Neutrophil (primary cell): ENCODE measurements around the gene MPP1.

ENCODE experiments used
- H3K27ac ChIP-seq: fragments of 200-600 bp; sonication (generic); 2 replicates; pipeline ENCODE4 v1.5.1; 2016; ENCODE audit warnings: mild to moderate bottlenecking, moderate library complexity
- H3K27me3 ChIP-seq: fragments of 200-600 bp; sonication (generic); 2 replicates; pipeline ENCODE4 v1.6.0; 2016; ENCODE audit warnings: mild to moderate bottlenecking
- H3K36me3 ChIP-seq: fragments of 200-600 bp; sonication (generic); 2 replicates; pipeline ENCODE4 v1.5.1; 2017
- H3K4me1 ChIP-seq, 2 experiments: fragments of 200-600 bp in 1 of 2; sonication (generic) in 1 of 2; 1 replicate in 1 of 2; 2 replicates in 1 of 2; pipeline versions ENCODE4 v1.5.1 to v1.6.1; 2013 to 2016; ENCODE audit warnings: low read depth in 1 of 2, low read length in 1 of 2, mild to moderate bottlenecking in 1 of 2, moderate library complexity in 1 of 2; ENCODE audit not compliant: control insufficient read depth in 1 of 2, insufficient read depth in 1 of 2
- H3K4me3 ChIP-seq, 2 experiments: fragments of 200-600 bp in 1 of 2; sonication (generic) in 1 of 2; 1 replicate in 1 of 2; 2 replicates in 1 of 2; pipeline ENCODE4 v1.5.1; 2013 to 2016; ENCODE audit warnings: low read depth in 1 of 2, low read length in 1 of 2, mild to moderate bottlenecking in 1 of 2, moderate library complexity in 1 of 2
- H3K9me3 ChIP-seq: fragments of 200-600 bp; sonication (generic); 2 replicates; pipeline ENCODE4 v1.5.1; 2016
- TF ChIP-seq, protein P1 (sequence below): fragments of 200-600 bp; sonication (generic); IDR thresholded peaks from 2 replicates; pipeline ENCODE4 v1.5.1; 2016; ENCODE audit warnings: antibody characterized with exemption

Gene MPP1

DNA sequence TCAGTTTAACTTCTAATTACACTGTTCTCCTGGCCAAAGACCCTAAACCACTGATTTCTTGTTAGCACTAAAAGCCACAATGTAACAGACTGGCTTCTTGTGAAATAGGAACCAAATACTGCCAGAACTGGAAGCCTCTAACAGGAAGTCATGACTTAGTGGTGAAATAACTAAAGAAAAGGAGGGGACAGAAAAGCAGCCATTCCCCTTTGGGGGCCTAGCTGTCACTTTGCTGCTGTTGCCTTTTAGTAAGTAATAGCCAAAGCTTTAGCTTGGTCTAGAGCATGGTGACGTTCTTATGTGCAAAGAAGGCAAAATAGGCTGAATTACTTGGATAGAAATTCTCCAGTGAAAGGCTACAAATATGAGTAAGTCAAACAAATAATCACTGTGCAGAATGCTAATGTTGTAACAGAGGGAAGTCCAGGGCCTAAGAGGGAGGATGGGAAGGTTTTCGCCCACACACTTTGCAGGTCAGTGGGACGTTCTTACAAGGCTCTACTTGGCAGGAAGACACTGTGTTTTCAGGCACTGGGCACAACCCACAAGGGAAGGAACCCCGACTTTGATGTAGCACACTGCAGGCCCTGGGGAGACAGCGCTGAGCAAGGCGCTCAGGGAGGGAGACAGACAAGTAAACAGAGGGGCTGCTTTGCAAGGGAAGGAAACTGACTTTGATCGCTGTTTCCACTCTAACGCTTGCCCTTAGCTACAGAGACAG lies 71.1 kb downstream of the MPP1 start:
- TF ChIP-seq, protein P1, sequence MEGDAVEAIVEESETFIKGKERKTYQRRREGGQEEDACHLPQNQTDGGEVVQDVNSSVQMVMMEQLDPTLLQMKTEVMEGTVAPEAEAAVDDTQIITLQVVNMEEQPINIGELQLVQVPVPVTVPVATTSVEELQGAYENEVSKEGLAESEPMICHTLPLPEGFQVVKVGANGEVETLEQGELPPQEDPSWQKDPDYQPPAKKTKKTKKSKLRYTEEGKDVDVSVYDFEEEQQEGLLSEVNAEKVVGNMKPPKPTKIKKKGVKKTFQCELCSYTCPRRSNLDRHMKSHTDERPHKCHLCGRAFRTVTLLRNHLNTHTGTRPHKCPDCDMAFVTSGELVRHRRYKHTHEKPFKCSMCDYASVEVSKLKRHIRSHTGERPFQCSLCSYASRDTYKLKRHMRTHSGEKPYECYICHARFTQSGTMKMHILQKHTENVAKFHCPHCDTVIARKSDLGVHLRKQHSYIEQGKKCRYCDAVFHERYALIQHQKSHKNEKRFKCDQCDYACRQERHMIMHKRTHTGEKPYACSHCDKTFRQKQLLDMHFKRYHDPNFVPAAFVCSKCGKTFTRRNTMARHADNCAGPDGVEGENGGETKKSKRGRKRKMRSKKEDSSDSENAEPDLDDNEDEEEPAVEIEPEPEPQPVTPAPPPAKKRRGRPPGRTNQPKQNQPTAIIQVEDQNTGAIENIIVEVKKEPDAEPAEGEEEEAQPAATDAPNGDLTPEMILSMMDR, result no peak
- H3K36me3 ChIP-seq, result no peaks in the 10 kb centered on the region
- no peaks in the 10 kb centered on the region for H3K27me3 ChIP-seq
- H3K4me1 ChIP-seq, result peaks cover 96 to 97% of the 10 kb centered on the region in 2 experiments
- no peaks in the 10 kb centered on the region for H3K9me3 ChIP-seq
- H3K27ac ChIP-seq, result peak overlapping the region; percentile 86
- H3K4me3 ChIP-seq, result peak overlapping the region; percentile 35 to 36

- peak overlapping the region; percentile 86 for H3K27ac ChIP-seq
- H3K4me1 ChIP-seq, result peaks cover 96 to 97% of the 10 kb centered on the region in 2 experiments
- H3K9me3 ChIP-seq, result no peaks in the 10 kb centered on the region
- TF ChIP-seq, protein P1, result no peak
- H3K4me3 ChIP-seq, result peak overlapping the region; percentile 14 to 30
- no peaks in the 10 kb centered on the region for H3K36me3 ChIP-seq
- H3K27me3 ChIP-seq, result no peaks in the 10 kb centered on the region
Measured at GRCh38 chrX:154733066-154733425, 72.2 kb downstream of the MPP1 start.

- TF ChIP-seq, protein P1, result no peak
- Histone ChIP-seq H3K27me3 (no peaks in the 10 kb centered on the region), H3K4me3 (peak overlapping the region; percentile 14 to 30), H3K4me1 (peaks cover 97% of the 10 kb centered on the region in 2 experiments), H3K27ac (peak overlapping the region; percentile 86), H3K9me3 (no peaks in the 10 kb centered on the region), H3K36me3 (no peaks in the 10 kb centered on the region)
Measured at GRCh38 chrX:154732421-154733065, 72.7 kb downstream of the MPP1 start.

- H3K27ac ChIP-seq, result peak overlapping the region; percentile 86
- no peaks in the 10 kb centered on the region for H3K27me3 ChIP-seq
- H3K4me3 ChIP-seq, result no peak overlapping the region
- TF ChIP-seq, protein P1, result no peak
- H3K36me3 ChIP-seq, result no peaks in the 10 kb centered on the region
- peaks cover 97% of the 10 kb centered on the region in 2 experiments for H3K4me1 ChIP-seq
- H3K9me3 ChIP-seq, result no peaks in the 10 kb centered on the region
Measured at GRCh38 chrX:154731881-154732280, 73.4 kb downstream of the MPP1 start.

- Histone ChIP-seq H3K4me3 (no peak overlapping the region), H3K27me3 (no peaks in the 10 kb centered on the region), H3K27ac (peak overlapping the region; percentile 86), H3K4me1 (peaks cover 98 to 100% of the 10 kb centered on the region in 2 experiments), H3K9me3 (no peaks in the 10 kb centered on the region), H3K36me3 (no peaks in the 10 kb centered on the region)
- TF ChIP-seq, protein P1, result no peak
Measured at GRCh38 chrX:154731184-154731583, 74.1 kb downstream of the MPP1 start.
